Measurements from ENCODE around the gene PDE9A.

DNA sequence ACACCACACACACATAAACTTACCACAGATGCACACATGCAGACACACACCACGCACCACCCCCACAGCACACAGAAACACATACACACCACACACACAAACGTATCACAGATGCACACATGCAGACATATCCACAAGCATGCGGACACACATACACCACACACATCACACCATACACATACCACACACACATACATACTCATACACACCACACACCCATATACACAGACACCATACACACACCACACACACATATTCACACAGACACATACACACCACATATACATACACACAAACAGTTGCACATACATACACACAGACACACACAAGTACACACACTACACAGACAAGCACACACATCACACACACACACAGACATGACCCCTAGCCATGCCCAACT is 37.5 kb upstream of the PDE9A start:
- TF ChIP-seq NFIC (IDR thresholded peaks at IDR 0.05) (no peak), CEBPB (IDR thresholded peaks at IDR 0.05) (no peak), TAF1 (IDR thresholded peaks at IDR 0.05; ENCODE audit: low read depth) (no peak)
- TF ChIP-seq, protein P1, sequence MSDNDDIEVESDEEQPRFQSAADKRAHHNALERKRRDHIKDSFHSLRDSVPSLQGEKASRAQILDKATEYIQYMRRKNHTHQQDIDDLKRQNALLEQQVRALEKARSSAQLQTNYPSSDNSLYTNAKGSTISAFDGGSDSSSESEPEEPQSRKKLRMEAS (IDR thresholded peaks at IDR 0.05) = no peak

Data from Ishikawa (cell line).